Breast epithelium (tissue), 4 donors: ENCODE measurements around the gene SHLD2. TPM values are rescaled to one million over a fixed set of nuclear protein-coding genes. Genes with fewer than 3 reads are reported as not detected.
"Not testable (repeated sequence)": the region's sequence is repeated elsewhere in the genome, so short reads cannot be mapped to it uniquely, and the experiment has no call there.

Experiments
- DNase-seq, 2 donors: peaks; one replicate each; pipeline ENCODE4 v3.0.0-alpha.2; 2019; ENCODE audit warnings: low spot score in 2 of 2
- H3K27ac ChIP-seq, 2 donors: fragments of 200-600 bp; sonication (generic) in 1 of 2; one replicate each; pipeline ENCODE4 v1.5.1; 2016 to 2019; ENCODE audit warnings: mild to moderate bottlenecking in 1 of 2
- H3K27me3 ChIP-seq, 2 donors: fragments of 200-600 bp; sonication (generic) in 1 of 2; one replicate each; pipeline versions ENCODE4 v1.5.1 to v1.6.0; 2017 to 2019; ENCODE audit warnings: control low read depth in 1 of 2, mild to moderate bottlenecking in 1 of 2
- H3K36me3 ChIP-seq: fragments of 200-600 bp; one replicate; pipeline ENCODE4 v1.5.1; 2019
- H3K4me1 ChIP-seq, 2 donors: fragments of 200-600 bp; sonication (generic); one replicate each; pipeline ENCODE4 v1.5.1; 2016 to 2019; ENCODE audit warnings: control low read depth in 1 of 2
- H3K4me3 ChIP-seq, 3 donors: fragments of 200-600 bp; sonication (generic); 1 replicate in 2 of 3; 2 replicates in 1 of 3; pipeline ENCODE4 v1.5.1; 2016 to 2019; ENCODE audit warnings: mild to moderate bottlenecking in 3 of 3, moderate library complexity in 2 of 3
- H3K9me3 ChIP-seq, 2 donors: fragments of 200-600 bp; sonication (generic) in 1 of 2; one replicate each; pipeline ENCODE4 v1.5.1; 2016 to 2019; ENCODE audit warnings: control low read depth in 1 of 2
- POLR2A ChIP-seq: fragments of 450-650 bp; IDR thresholded peaks from one replicate; pipeline ENCODE4 v1.6.1; 2016; ENCODE audit warnings: antibody characterized with exemption, mild to moderate bottlenecking, moderate library complexity
- POLR2AphosphoS5 ChIP-seq, 3 donors: sonication (generic); formaldehyde crosslinking; IDR thresholded peaks; one replicate each; pipeline ENCODE4 v1.6.1; 2017; ENCODE audit warnings: antibody characterized with exemption in 3 of 3
- intact Hi-C: fragments of 100-400 bp; cut with DNase I; formaldehyde crosslinking; loops from one replicate; pipeline ENCODE4 v1.15.1; 2023; ENCODE audit warnings: low total_unique reads
- total RNA-seq, 3 donors: library from RNA; depleted of rRNA; stranded (reverse); fragments of >200 nt; gene quantifications; one replicate each; pipeline ENCODE4 v1.1.0, GENCODE V29; 2016
- TF ChIP-seq, protein P1 (sequence below), 3 donors: fragments of 450-650 bp; IDR thresholded peaks; one replicate each; pipeline ENCODE4 v1.5.1; 2016 to 2017; ENCODE audit warnings: antibody characterized with exemption in 3 of 3, mild to moderate bottlenecking in 3 of 3, moderate library complexity in 3 of 3

Gene SHLD2
- total RNA-seq, 3 donors from 2014 or later, result 35.1 to 36.7 (median 35.7) TPM

DNA sequence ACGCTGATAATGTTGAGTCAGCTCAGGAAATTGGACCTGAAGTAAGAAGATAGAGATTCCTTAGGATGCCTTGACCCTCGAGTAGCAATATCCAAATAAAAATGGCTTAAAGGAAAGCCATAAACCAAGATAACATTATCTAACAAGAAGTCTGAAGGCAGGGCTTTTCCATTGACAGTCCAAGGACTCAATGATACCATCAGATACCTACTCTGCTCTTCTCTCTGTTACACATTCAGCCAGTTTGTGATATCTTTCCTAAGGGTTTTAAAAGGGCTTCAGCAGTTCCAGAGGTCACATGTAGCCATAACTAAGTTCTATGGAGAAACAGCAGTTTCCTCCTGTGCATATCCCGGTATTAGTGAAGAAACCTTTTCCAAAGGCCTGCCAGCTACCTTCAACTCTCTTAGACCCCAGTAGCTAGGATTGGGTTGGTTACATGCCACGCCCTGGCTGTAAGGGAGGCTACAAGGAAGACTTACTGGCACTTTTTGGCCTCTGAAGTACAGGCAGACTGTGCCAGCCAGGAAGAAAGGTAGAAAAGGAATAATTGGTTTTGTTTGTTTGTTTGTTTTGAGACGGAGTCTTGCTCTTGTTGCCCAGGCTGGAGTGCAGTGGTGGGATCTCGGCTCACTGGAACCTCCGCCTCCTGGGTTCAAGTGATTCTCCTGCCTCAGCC is 10.6 kb downstream of the SHLD2 start:
- no peaks in the 10 kb centered on the region for H3K4me1 ChIP-seq
- TF ChIP-seq, protein P1, sequence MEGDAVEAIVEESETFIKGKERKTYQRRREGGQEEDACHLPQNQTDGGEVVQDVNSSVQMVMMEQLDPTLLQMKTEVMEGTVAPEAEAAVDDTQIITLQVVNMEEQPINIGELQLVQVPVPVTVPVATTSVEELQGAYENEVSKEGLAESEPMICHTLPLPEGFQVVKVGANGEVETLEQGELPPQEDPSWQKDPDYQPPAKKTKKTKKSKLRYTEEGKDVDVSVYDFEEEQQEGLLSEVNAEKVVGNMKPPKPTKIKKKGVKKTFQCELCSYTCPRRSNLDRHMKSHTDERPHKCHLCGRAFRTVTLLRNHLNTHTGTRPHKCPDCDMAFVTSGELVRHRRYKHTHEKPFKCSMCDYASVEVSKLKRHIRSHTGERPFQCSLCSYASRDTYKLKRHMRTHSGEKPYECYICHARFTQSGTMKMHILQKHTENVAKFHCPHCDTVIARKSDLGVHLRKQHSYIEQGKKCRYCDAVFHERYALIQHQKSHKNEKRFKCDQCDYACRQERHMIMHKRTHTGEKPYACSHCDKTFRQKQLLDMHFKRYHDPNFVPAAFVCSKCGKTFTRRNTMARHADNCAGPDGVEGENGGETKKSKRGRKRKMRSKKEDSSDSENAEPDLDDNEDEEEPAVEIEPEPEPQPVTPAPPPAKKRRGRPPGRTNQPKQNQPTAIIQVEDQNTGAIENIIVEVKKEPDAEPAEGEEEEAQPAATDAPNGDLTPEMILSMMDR (IDR thresholded peaks at IDR 0.05), result no peak
- TF ChIP-seq POLR2AphosphoS5 (IDR thresholded peaks at IDR 0.05) (no peak), POLR2A (no peak)
- no peaks in the 10 kb centered on the region for H3K9me3 ChIP-seq
- H3K27me3 ChIP-seq, result no peaks in the 10 kb centered on the region
- H3K36me3 ChIP-seq, result no peaks in the 10 kb centered on the region
- H3K27ac ChIP-seq, result peak overlapping the region in 1 of 2 donors; percentile 10
- intact Hi-C loops, result no loop called here
- DNase-seq, result no peak
- no peak overlapping the region for H3K4me3 ChIP-seq

DNA sequence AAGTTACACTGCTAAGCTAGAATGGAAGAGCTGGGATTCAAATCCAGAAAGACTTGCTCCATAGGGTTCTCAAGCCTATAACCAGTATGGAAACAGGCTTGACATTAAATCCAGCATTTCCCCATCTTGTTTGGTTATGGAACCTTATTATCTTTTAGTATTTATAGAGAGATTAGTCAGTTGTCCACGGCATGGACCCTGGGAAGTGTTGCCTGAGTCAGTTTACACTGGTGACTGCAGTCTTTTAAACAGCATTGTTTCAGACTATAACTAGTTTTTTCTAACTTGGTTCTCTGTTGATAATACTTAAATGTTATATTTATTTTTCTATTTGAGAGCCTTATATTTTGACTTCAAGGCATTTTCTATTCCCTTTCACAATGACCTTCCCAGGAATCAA is 23.1 kb downstream of the SHLD2 start:
- H3K9me3 ChIP-seq, H3K36me3 ChIP-seq, DNase-seq, H3K4me3 ChIP-seq, H3K27me3 ChIP-seq, H3K27ac ChIP-seq, intact Hi-C loops, H3K4me1 ChIP-seq: not testable (repeated sequence)

DNA sequence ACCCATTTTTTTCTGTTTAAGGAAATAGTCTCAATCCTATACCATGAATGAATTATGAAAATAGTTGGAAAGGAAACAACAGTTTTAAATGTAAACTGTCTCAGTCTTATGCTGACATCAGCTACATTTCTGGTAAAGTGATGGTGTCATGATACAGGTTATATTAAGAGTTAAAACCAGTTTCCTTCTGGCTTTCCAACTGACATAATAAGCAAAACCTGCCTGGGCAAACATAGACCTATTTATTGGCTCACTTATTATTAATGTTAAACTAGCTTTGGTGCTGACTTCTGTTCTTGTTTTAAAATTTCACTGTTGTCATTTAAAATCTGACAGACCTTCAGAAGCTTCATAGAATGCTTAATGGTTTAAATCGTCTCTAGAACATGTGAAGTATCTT is 24.0 kb downstream of the SHLD2 start:
- DNase-seq, H3K27me3 ChIP-seq, H3K36me3 ChIP-seq, intact Hi-C loops, H3K4me1 ChIP-seq, H3K9me3 ChIP-seq, H3K4me3 ChIP-seq, H3K27ac ChIP-seq: not testable (repeated sequence)

GRCh38 chr10:87123351-87123750 is 28.3 kb downstream of the SHLD2 start:
- DNase-seq, H3K27ac ChIP-seq, H3K9me3 ChIP-seq, H3K36me3 ChIP-seq, intact Hi-C loops, H3K27me3 ChIP-seq, H3K4me3 ChIP-seq, H3K4me1 ChIP-seq: not testable (repeated sequence)

DNA sequence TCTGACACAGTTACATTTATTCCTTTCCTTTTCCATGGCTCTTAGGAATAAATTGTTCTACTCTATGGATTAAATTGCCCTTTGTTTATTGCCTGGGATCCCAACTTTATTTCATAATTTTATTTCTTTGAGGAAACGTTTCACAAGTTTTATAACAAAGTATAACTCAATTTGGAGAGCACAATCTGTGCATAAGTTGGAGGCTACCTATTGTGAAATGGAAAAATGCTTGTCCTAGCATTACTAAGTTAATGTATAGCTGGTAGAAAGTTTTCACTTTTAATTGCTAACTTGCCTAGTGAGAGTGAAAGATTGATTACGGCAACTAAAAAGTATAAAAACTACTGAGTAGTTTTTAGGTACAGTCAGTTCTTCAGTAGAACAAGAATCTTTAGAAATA is 32.0 kb downstream of the SHLD2 start:
- H3K27me3 ChIP-seq, H3K27ac ChIP-seq, H3K9me3 ChIP-seq, H3K4me3 ChIP-seq, H3K36me3 ChIP-seq, DNase-seq, intact Hi-C loops, H3K4me1 ChIP-seq: not testable (repeated sequence)

- H3K27ac ChIP-seq, H3K4me1 ChIP-seq, H3K4me3 ChIP-seq, H3K36me3 ChIP-seq, intact Hi-C loops, H3K27me3 ChIP-seq, DNase-seq, H3K9me3 ChIP-seq: not testable (repeated sequence)
Observed at GRCh38 chr10:87127607-87128156, 32.7 kb downstream of the SHLD2 start.

DNA sequence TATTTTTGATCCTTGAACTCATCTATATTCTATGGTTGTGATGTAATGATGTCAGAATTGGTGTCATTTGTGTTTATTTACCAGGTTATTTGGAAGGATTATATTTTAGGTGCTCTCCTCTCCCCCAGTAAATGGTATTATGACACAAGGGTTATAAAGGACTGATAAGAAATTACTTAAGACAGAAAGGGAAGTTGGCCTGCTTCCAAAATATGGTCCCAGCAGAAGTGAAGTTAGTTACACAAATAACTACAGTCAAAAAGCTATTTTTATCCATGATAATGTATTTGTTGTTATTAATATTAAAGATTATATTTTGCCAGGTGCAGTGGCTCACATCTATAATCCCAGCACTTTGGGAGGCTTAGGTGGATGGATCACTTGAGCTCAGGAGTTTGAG is 37.2 kb downstream of the SHLD2 start:
- H3K27me3 ChIP-seq, H3K4me3 ChIP-seq, H3K4me1 ChIP-seq, H3K36me3 ChIP-seq, intact Hi-C loops, DNase-seq, H3K27ac ChIP-seq, H3K9me3 ChIP-seq: not testable (repeated sequence)

DNA sequence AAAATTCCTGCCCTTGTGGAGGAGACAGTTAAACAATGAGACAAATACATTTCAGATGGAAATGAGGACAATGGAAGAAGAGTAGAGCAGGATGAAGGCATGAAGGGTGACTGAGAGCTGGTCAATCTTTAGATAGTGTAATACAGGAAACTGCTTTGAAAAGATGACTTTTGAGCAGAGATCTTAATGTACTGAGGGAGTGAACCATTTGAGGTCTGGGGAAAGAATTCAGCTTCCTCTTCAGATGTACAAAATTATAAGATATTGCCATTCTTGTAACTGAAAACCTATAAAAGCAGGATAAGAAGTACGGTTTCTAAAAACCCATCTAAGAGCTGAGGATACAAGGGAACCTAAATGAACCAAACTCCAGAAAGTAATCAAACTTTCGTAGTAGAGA is 38.9 kb downstream of the SHLD2 start:
- intact Hi-C loops, H3K9me3 ChIP-seq, H3K27me3 ChIP-seq, DNase-seq, H3K4me3 ChIP-seq, H3K27ac ChIP-seq, H3K4me1 ChIP-seq, H3K36me3 ChIP-seq: not testable (repeated sequence)

DNA sequence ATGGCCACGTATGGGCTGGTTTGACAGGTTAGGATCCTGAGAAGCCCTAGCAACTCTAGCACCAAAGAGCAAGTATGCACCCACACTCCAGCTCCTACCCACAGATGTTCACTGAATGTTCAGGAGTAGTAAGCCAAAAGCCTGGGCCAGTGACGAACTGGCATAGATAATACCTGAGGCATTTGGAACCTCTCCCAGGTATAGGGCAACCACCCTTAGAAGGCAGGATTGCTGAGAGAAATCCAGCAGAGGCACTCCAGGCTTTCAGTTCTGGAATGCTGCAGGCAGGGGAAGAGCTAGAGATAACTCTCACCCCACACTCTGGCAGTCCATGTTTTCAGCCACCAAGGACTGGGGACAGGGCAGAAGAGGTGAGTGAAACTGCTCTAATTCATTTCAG is 39.4 kb downstream of the SHLD2 start:
- H3K9me3 ChIP-seq, H3K27ac ChIP-seq, H3K4me3 ChIP-seq, H3K36me3 ChIP-seq, H3K4me1 ChIP-seq, H3K27me3 ChIP-seq, intact Hi-C loops: not testable (repeated sequence)
- peak in 1 of 2 donors; percentile 30 for DNase-seq

DNA sequence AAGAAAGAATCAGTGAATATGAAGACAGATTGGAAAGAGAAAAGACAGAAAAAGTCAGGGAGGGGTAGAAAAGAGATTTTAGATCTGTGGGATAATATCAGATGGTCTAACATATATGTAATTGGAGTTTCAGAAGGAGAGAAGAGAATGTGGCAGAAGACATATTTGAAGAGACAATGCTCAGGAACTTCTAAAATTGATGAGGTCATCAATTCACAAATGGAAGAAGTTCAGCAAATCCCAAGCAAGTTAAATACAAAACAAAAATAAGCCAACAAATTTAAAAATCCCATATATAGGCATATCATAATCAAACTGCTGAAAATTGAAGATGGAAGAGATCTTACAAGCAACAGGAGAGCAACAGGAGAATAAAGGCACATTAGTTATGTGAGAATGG is 42.5 kb downstream of the SHLD2 start:
- H3K4me1 ChIP-seq, H3K27me3 ChIP-seq, intact Hi-C loops: not testable (repeated sequence)

DNA sequence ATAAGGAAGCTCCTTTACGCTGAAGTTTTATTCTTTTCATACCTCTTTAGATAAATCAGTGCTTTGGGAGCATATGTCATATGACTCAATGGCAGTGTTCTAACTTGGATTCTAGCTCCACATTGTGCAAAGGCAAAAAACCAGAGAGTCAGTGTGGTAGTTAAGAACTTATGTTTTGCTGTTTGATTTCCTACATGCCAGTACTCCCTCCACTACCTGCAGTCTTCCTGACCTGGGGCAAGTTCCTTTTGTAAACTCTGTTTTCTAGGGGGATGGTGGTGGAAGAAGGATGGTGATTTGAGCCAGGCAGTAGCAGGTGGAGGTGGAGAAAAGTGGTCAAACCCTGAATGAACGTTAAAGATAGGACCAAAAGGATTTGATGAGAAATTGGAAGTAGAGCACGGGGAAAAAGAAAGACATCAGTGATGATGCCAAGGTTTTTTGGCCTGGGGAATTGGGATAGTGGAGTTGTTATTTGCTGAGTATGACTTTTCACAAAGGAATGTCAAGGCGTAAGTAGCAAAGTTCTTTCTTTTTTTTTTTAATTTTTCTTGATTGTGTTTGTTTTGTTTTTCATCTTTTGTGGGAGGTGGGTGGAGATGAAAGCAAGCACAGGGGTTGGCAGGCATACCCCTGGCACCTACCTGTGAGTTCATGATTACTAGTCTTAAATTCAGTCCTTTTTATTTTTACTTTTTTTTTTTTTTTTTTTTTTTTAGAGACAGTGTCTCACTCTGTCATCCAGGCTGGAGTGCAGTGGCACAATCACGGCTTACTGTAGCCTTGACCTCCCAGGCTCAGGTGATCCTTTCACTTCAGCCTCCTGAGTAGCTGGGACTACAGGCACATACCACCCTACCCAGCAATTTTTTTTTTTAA is 47.5 kb downstream of the SHLD2 start:
- peak overlapping the region; percentile 75 to 81 for H3K27ac ChIP-seq
- not testable (repeated sequence) for H3K27me3 ChIP-seq
- peak in 1 of 2 donors; percentile 32 for DNase-seq

More for the DNA sequence above, 42.5 kb downstream of the SHLD2 start:
- not testable (repeated sequence) for H3K9me3 ChIP-seq, H3K27ac ChIP-seq, H3K4me3 ChIP-seq, H3K36me3 ChIP-seq, DNase-seq

DNA sequence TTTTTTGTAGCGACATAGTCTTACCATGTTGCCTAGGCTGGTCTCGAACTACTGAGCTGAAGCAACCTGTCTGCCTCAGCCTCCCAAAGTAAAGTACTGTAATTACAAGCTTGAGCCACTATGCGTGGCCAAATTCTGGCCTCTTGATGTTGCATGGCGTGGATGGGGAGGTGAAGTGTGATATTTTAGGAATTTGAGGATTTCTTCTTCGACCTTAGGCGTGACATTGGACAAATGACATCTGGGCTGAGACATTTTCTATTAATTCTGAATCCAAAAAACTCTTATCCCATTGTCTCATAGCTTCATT is 48.1 kb downstream of the SHLD2 start:
- DNase-seq, H3K27me3 ChIP-seq, H3K9me3 ChIP-seq, H3K36me3 ChIP-seq, intact Hi-C loops, H3K4me1 ChIP-seq, H3K4me3 ChIP-seq: not testable (repeated sequence)
- peak overlapping the region; percentile 75 to 81 for H3K27ac ChIP-seq

More for the DNA sequence above, 47.5 kb downstream of the SHLD2 start:
- H3K4me1 ChIP-seq, H3K36me3 ChIP-seq, H3K9me3 ChIP-seq, intact Hi-C loops: not testable (repeated sequence)
- peak overlapping the region in 1 of 3 donors; percentile 5 for H3K4me3 ChIP-seq
